ENCODE measurements around the gene POC1A.

GRCh38 chr3:52176951-52177700 is 22.9 kb upstream of the POC1A start:
- no peak for TF ChIP-seq CTCF (IDR thresholded peaks at IDR 0.05)
- TF ChIP-seq RFX5 (IDR thresholded peaks at IDR 0.05; ENCODE audit: low read length), result no peak
